DMS53 (cell line): ENCODE measurements around the gene CEP128.
A peak's percentile ranks its signal among the peaks of the same experiment; 100 is the strongest.
"Not testable (repeated sequence)": the region's sequence is repeated elsewhere in the genome, so short reads cannot be mapped to it uniquely, and the experiment has no call there.

Source experiments
- DNase-seq: peaks from one replicate; lab custom pipeline; 2025; lab: John Stamatoyannopoulos, UW

CEP128 gene

DNA sequence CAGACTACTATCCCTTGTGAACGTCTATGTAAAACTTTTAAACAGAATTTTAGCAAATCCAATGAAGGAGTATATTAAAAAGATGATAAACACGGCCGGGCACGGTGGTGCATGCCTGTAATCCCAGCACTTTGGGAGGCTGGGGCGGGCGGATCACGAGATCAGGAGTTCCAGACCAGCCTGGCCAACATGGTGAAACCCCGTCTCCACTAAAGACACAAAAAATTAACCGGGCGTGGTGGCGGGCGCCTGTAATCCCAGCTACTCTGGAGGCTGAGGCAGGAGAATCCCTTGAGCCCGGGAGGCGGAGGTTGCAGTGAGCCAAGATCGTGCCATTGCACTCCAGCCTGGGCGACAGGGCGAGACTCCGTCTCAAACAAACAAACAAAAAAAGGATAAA, 11.7 kb upstream of the CEP128 start:
- DNase-seq, result not testable (repeated sequence)

DNA sequence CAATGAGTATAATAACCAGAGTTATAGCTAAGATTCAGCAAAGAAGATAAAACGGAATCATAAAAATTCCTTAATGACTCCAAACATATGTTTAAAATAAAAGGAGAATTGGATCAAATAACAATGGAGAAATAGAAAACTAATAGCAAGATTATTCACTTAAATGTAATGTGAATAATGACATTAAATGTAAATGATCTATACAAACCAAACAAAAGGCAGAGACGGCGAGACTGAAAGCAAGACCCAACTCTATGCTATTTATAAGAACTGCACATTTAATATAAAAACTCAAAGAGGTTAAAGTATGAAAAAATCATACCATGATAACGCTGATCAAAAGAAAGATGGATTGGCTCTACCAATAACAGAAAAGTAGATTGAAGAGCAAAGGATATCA, 10.0 kb upstream of the CEP128 start:
- DNase-seq, result no peak

DNA sequence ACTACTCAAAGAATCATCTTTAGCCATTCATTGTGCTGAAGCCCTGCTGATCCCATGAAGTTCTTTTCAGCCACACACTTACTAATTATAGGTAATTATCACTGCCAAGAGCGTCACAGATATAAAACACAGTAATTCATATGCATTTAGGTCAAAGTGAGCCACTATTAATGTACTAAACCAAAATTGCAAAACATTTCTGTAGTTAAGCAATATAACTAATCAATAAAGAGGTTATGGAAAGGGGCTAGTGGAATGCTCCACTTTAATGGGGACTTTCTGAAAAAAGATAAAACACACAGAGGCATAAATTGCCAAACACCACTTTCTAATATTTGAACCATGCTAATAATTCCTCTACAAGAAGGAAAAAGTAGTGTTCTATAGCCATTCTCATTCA, 6.8 kb upstream of the CEP128 start:
- no peak for DNase-seq

DNA sequence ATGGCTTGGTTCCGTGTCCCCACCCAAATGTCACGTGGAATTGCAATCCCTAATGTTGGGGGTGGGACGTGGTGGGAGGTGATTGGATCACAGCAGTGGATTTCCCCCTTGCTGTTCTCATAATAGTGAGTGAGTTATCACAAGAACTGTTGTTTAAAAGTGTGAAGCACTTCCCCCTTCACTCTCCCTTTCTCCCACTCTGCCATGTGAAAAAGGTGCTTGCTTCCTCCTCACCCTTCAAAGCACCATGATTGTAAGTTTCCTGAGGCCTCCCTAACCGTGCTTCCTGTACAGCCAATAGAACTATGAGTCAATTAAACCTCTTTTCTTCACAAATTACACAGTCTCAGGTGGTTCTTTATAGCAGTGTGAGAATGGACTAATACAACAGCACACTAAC, 5.3 kb upstream of the CEP128 start:
- no peak for DNase-seq

DNA sequence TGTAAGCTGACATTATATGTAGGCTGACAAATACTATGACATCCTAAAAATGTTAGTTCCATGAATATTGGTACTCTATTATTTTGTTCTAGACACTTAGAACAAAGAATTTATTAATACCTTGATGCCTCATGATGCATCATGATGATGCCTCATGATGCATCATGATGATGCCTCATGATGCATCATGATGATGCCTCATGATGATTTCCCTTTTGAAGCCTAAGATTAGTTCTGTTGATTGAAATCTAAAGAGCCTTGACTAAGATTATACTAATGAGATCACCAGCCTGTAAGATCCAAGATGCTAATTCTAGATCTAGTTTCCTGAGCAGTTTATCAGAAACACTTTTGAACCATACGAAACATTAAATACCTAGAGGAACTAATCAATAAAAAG, 4.6 kb upstream of the CEP128 start:
- no peak for DNase-seq

DNA sequence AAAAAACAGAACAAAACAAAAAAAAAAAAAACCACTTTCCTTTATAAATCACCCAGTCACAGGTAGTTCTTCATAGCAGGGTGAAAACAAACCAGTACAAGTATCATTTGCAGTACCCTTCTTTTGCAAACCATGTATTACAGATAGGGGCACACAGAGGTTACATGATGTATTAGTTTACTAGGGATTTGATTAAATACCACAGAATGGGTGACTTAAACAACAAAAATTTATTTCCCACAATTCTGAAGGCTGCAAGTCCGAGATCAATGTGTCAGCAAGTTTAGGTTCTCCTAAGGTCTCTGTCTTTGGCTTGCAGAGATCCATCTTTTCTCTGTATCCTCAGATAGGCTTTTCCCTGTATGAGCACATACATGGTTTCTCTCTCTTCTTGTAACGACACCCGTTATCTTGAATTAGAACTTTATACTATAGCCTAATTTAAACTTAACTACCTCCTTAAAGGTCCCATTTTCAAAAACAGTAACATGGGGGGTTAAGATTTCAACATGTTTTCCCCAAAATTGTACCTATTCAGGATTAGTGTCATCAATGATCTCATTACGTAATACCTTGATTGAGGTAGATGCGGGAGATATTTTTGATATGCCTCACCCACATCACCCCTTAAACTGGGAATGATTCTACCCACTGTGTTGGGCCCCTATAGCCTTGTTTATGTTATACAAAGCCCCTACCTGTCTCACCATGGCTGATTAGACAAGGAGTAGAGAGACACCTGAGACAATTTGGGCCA, 3.5 kb upstream of the CEP128 start:
- no peak for DNase-seq

DNA sequence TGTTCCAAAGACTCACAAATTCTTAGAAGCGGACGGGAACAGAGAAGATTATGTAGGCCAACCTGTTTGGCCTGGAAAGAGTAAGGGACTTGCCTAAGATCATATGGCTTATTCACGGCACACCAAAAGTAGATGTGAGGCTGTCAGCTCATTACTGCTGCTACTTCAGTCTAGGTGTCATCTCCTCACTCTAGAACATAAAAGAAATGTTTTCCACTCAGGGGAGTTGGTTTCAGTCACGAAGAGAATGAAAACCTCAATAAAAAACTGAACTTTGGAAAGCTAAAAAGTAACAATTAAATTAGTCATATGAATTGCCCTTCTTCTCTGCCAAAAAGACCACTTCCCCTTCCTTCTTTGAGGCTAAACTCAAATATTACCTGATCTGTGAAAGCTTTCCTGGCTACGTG, 658 bp upstream of the CEP128 start:
- DNase-seq, result peak; percentile 41

DNA sequence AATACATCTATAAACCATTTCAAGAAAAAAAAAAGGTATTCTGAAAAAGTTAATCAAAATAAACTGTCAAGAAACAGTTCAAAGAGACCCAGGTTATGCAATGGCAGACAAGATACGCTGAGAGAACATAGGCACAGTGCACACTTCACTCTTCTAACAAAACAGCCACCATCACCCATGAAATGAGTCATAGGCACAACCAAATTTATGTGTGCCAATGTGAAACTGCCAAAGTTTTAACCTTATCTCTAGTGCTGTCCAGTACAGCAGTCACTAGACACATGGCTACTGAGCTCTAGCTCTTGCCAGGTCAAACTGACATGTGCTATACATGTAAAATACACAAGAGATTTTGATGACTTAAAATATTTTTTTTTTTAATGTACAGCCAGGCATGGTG, 1.4 kb downstream of the CEP128 start:
- peak; percentile 1 for DNase-seq

DNA sequence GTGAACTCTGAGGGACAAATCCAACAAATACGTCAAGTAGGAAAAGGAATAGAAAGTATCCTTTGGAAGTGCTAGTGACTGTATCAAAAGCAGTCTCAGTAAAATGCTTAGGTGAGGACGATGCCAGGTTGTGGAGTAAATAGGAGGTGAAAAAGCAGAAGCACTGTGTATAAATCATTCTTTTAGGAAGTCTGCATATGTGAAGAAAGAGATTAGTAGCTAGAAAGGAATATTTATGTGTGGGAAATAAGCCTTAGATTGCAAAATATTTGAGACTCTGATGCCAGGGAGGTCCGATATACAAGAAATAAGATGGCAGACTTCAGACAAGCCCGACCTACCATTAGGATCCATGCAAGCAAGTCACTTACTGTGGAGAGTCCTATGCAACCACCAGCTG, 7.9 kb downstream of the CEP128 start:
- DNase-seq, result no peak

DNA sequence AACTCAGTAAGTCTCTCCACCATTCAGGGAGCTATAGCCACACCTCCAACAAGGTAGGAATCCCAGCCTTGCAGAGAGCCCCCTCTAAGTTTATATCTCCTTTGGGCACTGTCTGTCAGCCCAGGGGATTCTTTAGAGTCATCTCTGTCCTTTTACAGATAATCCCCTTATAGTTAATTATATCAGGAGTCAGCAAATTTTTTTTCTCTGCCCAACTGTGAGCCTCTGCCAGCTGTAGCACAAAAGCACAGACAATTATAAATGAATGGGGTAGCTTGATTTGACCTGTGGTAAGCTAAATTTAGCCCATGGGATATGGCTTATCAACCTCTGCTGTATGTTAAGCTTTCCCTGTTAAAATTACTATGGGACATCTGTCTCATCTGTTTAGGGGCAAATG, 8.3 kb downstream of the CEP128 start:
- DNase-seq, result no peak

DNA sequence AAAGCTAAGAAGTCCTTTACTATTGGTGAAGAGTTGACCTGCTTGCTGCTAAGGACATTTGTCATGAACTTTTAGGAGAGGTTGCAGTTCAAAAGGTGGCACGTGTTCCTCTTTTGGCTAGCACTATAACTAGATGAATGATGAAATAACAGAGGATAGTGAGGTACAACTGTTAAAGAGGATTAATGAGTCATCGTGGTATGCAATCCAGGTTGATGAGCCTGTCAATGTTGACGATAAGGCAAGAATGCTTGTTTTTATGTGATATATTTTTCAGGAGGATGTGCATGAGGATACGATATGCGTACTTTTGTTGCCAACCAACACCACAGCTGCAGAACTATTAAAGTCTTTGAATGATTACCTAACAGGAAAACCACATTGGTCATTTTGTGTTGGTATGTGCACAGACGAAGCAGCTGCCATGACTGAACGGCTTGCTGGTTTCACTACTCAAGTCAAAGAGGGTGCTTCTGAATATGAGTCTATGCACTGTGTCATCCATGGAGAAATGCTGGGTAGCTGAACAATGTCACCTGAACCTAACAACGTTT, 10.6 kb downstream of the CEP128 start:
- DNase-seq, result peak; percentile 44

DNA sequence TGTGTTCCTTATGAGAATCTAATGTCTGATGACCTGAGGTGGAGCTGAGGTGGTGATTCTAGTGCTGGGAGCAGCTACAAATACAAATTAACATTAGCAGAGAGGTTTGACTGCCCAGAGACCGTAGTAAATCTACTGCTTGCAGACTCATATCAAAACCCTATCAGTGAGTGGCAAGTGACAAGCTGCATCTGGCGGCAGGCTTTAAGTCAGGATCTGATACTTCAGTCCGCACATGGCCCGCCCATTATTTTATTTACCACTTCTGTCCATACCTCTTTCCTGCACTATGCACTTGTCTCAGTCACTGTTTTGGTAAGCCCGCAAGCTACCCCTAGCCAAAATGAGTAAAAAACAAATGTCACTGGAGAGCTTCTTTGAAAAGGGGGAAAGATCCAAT, 11.4 kb downstream of the CEP128 start:
- DNase-seq, result no peak

DNA sequence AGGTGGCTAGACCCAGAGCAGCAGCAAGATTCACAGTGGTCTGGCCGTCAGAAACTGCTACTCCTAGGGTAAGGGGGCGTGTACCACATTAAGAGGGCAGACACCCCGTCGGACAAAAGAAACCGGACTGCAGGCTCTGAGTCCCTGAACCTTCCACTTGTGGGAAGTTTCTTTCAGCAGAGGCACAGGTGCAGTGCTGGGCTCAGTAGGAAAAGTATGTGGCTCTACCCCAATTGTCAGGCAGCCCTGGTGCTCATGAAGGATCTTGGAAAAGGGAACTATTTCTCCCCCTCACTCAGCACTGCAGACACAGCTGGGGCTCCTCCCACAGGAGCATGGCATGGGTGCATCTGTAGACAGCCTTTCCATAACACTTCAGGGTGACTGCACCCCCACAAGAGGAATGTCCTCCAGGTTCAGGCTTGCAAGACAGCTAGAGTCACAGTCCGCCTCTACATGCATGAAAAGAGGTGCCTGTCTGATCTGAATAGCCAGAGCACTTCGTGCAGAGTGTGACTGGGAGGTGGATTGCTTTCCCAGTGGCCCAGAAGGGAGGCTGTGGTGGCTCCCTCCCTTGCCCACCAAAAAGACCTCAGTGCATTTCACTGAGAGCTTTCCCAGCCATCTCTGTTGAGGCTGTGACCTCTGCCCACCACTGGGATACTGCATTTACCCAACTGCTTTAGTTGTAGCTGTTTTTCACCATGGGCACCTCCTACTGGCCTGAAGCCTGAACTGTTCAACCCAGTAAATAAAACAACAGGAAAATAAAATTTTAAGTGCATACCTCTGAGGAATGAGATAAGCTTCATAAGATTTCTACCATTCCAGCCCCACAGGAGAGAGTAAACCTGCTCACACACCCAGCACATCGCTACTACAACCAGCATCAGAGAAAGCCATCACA, 14.2 kb downstream of the CEP128 start:
- no peak for DNase-seq

DNA sequence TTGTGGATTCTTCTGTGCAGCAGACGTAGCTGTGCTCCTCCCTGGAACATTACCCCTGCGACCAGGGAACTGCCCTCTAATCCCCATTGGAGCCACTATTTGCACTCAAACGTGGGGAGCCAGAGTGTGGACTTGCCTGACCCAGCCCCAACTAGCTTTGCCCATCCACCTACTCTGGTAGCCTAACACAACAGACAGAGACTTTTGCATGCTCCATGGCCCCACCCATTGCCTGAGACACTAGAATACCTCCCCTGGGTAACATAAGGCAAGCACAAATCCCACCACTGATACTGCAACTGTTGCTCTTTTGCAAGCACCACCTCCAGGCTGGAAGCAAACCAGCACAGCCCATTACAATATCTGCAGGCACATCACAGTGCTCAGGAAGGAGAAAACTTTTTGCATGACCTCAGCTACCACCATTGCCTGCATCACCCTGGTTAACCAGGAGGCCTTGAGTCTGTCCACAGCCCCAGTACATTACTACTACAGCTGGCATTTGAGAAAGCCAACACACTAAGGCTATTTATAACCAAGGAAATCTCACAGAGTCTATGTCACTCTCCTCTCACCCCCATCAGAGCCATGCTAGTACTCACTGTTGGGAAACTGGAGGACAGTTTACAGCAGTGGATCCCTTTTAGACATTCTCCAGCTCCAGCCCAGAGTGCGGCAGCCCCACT, 15.0 kb downstream of the CEP128 start:
- DNase-seq, result no peak

DNA sequence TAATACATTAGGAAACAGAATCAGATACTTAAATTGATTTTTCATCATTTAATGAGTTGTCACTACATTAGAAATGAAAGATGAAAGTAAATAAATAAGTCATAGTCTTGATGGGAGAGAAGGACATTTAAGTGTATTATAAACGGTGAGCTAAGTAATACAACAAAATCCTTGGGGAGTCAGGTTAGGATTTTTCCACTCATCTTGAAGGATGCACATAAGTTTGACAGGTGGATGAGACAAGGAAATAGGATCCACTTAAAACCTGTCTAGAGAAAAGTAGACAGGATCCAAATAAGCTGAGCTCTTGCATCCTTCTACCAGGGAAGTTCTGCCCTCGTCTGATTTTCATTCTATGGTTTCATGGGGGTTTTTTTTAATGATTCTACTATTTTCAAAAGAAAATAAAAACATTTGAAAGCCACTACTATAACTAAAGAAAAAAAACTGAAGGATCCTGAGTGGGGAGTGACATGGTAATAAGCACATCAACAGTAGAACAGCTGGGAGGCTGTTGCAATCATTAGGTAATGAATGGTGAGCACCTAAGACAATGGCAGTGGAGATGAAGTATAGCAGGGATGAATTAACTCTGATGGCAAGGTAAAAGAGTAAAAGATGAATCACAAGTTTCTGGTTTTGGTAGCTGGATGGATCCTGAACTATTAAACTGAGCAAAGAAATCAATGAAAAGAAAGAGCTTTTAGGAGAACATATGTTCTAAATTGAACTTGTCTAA, 17.0 kb downstream of the CEP128 start:
- no peak for DNase-seq

DNA sequence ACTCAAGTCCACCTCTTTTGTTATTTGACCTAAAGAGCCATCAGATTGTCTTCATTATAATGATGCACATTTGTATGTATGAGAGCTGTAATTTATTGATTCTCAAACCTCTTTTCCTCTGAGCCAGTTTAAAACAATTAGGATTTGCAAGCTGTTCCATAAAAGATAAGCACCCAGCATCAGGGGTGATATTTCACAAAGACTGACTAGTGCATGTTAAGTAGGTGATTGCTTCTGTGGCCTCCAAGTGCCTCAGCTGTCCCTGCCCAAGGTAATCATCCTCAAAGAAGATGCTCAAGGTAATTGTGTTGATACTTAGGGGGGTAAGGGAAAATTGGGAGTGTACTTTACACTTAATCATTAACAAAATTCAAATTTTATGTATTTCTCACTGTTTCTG, 18.2 kb downstream of the CEP128 start:
- no peak for DNase-seq

DNA sequence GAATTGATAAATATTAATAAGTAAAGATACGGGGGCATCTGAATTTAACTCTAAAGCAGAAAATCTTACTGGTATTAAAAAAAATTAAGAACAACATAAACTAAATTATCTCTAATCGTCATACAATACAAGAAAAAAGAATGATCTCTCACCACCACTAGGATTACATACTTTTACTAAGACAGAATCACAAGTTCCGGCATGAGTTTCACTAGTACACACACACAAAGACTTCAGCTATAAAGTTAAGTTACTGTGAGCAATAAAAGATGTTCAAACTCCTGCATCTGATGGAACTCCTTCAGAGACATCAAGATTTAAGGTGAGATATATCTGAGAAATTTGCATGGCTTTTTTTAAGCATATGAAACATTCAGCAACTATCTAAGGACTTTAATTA, 21.9 kb downstream of the CEP128 start:
- DNase-seq, result no peak

DNA sequence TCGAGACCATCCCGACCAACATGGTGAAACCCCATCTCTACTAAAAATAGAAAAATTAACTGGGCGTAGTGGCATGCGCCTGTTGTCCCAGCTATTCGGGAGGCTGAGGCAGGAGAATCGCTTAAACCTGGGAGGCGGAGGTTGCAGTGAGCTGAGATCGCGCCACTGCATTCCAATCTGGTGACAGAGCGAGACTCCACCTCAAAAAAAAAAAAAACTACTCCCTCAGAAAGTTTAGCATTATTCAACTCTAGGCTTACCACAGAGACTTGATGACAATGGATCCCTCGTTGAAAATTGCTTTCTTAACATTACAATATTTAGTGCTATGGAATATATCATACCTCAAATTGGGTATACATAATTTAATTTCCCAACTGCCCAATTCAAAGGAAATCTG, 29.5 kb downstream of the CEP128 start:
- DNase-seq, result not testable (repeated sequence)

DNA sequence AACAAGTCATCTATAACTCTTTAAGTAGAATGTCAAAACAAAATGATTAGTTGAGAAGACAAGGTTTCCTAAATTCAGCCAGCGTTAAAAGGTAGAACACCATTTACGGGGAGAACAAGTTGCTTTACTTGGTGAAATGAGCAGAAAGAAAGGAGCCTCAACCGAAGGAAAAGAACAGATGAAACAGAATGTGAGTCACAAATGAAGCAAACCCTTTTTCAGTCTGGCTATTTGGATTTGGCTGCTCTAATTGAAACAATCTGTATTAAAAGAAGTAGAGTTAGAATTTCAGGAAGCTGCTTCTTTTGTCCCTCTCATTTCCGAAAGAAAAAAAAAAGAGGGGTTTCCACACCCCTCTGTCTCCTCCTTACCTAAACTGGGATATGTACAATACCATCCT, 34.6 kb downstream of the CEP128 start:
- no peak for DNase-seq

DNA sequence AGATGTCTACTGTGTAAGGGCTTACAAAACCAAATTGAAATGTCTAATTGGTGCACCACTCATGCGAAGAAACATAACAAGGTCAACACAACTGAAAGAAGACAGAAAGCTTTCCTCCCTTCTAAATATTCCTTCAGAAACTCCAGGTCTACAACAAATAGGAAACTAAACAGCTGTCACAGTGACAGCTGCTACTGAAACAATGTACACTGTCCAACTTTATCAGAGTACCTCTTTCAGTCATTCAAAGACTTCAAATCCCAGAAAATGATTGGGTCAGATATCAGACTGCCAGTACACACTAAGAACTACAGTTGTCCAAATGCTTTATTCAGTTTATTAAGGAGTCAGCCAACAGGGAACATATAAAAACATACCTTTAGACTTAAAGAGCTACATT, 35.2 kb downstream of the CEP128 start:
- no peak for DNase-seq

DNA sequence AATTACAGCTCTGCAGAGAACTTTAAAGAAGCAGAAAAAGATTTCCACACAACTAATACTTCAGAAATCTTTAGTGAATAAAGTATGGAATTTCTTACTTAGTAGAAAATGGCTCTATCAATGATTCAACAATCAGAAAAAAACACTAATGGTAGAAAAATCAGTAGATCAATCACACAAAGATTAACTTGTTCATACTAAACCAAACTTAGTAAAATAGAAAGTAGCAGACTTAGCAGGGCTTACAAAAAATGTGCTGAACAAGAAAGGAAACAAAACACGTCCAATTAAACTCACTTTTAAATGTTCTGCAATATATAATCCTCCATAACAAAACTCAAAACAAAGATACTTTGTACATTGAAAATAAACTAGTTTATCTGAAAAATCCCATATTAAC, 38.9 kb downstream of the CEP128 start:
- DNase-seq, result no peak

DNA sequence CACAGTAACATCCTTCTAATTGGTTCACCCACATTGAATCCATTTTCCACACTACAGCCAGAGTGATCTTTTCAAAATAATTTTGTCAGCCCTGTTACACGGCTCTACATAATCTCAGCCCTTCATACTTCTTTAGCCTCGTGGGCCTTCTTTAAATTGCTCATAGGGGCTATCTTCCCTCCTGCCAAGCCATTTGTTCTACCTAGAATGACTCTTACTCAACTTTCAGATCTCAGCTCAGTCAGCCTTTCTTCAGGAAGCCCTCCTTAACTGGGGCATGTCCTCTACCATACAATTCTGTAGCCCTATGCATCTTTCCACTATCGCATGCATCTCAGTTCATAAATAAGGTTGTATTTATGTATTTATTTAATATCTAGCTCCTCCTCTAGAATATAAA, 39.7 kb downstream of the CEP128 start:
- no peak for DNase-seq
